Fibroblast of peridontal ligament (primary cell): ENCODE measurements around the gene CYYR1.
A peak's percentile ranks its signal among the peaks of the same experiment; 100 is the strongest.

Source experiments
- DNase-seq: peaks from one replicate; pipeline ENCODE4 v3.0.0-alpha.2; 2010; ENCODE audit errors: extremely low read depth

CYYR1 gene

DNA sequence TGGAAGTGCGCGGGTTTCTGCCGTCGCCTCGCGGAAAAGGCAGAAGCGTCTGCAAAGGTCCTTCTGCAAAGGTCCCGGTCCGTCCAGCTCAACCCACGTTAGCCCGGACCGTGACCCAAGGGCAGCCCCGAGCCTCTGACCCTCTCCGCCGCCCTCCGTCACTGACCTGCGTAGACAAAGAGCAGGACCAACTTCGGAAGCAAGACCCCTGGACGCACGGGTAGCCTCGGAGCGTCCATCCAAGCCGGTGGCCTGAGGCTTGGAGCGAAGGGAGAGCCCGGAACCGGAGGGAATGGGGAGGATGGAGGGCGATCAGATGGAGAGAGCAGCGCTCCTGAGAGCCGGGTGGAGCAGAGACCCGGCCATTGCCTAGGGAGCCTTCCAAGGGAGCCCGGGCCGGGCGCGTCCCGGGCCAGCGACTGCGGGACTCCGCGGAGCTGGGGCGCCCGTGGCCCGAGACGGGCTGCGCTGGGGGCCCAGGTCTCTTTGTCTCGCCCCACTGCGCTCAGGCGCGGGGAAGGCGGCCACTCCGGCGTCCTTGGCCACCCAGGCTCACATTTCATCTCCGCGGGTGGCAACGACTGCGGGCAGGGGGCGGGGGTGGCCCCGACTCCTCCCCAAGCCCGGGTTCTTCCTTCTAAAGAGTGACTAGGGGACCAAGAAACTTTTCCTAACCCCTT, at the start of gene CYYR1:
Gene CYYR1, minus strand, starts transcription at position 585 of the 680 bp plus-strand sequence. Its CDS starts 346 bp downstream, at position 239.
- DNase-seq = no peak

- no peak for DNase-seq
These were observed 44.1 kb upstream of the CYYR1 start for GRCh38 chr21:26617176-26617575.

- peak; percentile 14 for DNase-seq
These were observed 41.2 kb upstream of the CYYR1 start for GRCh38 chr21:26614251-26614650.

- no peak for DNase-seq
These were observed 26.2 kb upstream of the CYYR1 start for GRCh38 chr21:26599261-26599660.

DNA sequence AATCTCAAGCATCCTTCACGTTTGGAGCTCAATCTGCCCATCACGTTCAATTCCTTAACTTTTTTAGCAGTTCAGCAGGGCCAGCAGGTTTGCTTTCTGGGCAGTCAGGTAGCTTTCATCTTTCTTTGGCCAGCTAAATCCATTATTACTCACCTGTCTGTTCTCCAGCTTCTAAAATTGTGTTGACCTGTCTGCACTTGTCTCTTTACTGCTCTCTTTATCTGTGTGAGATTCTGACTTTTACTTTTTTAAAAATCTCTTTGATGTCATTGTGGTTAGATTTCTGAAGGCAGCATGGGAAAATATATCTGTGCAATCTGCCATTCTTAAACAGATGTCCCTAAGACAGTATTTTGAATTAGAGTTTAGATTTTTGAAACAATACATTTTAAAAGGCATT, 24.9 kb upstream of the CYYR1 start:
- no peak for DNase-seq

DNA sequence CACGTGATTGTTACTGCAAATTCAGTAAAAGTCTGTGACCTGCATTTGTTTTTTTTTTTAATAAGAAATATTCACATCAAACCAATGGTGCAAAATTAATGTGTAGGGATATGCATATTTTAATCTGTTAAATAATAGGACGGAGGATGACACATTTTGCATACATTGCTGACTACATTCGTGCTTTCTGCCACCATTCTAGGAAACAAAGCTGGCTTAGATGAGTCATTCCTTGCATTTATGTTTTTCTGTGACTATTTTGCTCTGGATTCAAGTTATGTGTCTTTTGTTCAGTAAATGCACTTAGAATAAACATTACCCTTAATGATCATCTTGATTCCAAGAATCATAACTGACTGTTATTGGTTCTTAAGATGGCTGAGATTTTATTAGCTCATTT, 23.9 kb upstream of the CYYR1 start:
- DNase-seq = no peak

GRCh38 chr21:26595971-26596370, 22.9 kb upstream of the CYYR1 start:
- no peak for DNase-seq

- no peak for DNase-seq
These were observed 20.7 kb upstream of the CYYR1 start for GRCh38 chr21:26593800-26594199.

- DNase-seq = no peak
These were observed 18.5 kb upstream of the CYYR1 start for GRCh38 chr21:26591543-26591942.

DNA sequence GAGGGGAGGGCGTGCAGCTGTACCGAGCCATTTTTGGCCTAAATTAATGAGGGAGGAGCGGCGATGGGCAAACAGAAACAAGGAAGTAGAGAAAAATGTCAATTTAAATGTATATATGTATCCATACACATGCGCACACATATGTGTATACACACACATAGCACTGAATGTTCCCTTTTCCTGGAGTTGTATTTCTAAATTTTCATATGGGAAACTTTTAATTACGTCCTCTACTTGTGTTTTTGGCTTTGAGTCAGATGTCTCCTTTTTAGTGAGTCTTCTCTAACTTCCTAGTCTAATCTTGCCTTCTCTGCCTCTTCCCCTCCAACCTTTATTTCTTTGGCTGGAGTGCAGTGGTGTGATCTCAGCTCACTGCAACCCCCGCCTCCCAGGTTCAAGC, 15.4 kb upstream of the CYYR1 start:
- DNase-seq = no peak

GRCh38 chr21:26587736-26588201, 14.7 kb upstream of the CYYR1 start:
- DNase-seq = peak; percentile 70

DNA sequence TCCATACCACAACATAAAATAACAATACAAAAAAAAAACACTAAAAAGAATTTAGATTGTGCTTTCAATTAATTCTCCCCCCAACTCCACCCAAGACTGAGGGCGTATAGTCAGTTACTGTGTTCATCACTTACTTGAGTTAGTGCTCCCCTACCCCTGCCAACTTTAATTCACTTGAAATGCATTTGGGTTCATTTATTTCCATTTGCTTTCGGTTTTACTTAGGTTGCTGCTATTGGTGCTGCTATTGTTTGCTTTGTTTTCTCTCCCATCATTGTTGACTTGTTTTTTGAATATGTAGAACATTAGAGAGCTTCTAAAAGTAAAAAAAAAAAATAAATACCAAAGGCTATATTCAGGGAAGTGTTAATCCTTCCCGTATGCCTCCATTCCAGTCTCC, 10.7 kb upstream of the CYYR1 start:
- no peak for DNase-seq

DNA sequence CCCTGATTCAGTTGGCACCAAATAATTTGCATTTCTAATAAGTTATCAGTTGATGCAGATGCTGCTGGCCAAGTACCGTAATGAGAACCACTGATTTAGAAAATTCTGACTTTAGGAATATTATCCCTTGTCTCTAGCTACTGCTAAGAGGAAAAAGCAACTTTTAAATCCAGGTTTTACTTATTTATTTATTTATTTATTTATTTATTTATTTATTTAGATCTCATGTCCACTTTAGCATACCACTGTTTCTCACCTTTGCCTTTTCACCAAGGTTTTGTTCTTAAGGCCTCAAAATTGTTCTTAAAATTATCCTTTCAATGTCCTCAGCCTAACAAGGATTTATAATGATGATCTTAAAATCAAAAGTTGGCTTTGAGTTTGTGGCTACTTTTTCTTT, 8.7 kb upstream of the CYYR1 start:
- no peak for DNase-seq

DNA sequence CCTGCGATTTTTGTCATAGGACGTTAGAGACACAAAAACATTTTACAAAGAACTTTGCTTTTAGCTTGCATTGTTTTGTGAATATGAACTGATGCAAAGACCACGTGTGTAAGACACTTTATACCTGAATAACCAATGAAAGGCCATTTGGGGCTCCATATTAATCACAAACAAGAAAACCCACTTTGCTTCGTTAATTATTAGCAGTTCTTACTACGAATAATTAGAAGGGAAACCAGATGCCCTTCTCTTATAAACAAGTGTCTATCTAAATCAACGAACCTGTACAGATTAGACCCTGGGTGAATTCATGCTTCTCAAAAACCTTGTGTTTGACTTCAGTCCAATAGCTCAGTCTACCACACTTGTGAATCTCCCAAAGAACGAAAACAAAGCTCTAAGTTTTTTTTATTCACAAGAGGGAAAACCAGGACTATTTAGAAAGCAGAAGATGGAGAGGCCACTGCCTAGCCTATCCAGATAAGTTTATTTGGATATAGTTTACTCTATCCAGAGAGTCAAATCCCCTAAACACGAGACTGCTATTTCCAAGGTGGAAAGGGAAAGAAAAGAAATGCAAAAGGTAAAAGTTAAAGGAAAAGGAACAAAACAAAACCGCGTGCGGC, 897 bp downstream of the CYYR1 start:
- peak; percentile 2 for DNase-seq

DNA sequence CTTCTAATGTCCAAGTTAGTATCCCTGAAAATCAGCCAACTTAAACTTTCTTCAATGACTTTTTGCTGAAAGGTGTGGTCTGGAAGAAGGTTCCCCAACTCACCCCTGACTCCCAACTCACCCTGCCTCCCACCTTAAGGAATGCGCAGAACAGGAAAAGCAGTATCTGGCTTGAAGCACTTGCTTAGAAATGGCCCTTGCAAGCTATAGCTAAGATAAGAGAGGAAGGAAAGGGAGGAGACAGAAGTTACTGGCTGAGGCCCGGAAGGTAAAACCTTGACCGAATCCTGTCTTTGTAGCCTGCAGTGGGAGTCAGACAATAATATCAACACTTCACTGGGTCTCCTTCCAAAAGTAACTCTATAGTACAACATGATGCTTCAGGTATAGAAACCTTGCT, 2.9 kb downstream of the CYYR1 start:
- no peak for DNase-seq

- DNase-seq = no peak
These were observed 7.5 kb downstream of the CYYR1 start for GRCh38 chr21:26565546-26565945.

- DNase-seq = no peak
These were observed 8.0 kb downstream of the CYYR1 start for GRCh38 chr21:26565111-26565510.

DNA sequence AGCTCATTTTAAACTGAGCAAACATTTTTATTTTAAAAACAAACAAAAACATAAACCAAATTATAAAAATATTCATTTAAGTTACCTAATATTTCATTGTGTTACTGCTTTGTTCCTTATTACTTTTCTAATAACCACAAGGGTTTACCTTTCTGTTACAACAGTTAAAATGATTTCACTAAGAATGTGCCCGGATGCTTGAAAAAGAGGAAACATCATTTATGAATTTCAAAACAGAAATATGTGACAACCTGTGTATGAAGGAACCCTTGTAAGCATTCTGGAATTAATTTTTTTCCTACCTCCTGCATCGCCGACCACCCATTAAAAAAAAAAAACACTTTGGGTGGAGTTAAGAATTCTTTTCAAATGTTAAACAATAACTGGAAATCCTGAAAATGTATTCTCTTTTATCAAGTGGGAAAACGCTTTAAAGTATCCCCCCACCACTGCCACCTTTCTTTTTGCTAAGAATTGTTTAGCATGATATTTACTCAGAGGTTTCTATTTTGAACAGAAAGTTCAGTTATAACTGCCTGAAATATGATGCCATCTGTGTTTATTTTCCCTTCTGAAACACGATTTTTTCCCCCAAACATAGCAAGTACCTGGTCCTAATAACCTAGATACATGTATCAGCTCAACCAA, 9.1 kb downstream of the CYYR1 start:
- DNase-seq = no peak

DNA sequence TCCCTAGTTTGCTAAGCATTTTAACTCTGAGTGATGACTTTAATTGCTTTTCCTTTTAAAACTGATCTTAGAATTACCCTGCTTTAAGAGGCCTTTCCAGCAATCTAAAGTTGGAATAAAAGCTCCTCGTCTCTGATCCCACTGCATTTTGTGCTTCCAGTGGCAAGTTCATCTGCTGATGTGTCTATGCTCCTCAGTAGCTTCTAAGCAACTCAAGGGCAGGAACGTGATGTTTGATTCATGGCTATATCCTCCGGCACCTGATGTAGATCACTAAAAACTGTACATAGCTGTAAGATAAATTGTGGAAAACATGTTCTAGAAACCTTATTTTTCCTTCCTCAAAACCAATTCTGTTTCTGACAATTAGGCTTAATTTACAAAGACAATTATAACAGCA, 12.5 kb downstream of the CYYR1 start:
- DNase-seq = no peak

- no peak for DNase-seq
These were observed 14.0 kb downstream of the CYYR1 start for GRCh38 chr21:26559099-26559498.

DNA sequence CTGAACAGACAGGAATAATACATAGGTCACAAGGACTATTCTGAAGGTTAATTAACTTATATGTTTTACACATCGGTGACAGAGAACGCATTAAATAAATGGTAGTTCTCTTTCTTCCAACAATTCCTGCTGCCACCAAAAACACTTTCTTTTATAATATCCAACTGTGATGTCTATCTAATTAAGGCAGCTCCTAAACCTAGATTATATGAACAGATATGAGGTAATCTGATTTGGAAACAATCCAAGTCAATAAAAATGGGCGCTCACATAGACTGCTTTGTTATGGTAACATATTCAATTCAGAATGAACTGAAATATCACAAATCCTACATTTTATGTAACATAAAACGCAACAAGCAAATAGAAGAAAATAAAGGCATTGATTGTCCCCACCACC, 16.0 kb downstream of the CYYR1 start:
- DNase-seq = no peak

DNA sequence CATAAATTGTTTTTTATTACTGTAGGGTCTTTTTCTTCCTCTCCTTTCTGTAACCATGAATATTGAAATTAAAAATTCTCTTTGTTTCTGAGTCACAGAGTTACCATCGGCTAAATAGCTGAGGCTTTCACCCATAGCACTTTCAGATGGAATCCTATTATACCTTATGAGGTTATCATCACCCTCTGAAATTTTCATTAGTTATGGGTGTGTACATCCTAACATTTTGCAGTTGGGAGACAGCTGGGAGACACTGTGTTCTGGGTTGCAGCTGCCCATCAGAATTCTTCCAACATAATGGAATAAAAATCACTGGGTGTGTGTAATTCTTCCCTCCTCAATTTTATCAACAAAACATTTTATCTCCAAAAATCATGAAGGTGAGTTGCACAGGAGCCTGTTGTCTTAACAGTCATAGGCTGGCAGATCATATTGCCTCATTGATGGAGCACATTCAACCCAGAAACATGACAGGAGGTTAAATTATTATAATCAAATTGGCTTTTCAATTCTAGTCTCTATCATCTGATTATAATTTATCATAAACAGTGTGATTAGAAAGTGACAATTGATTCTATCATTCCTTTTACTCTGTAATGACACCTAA, 17.4 kb downstream of the CYYR1 start:
- no peak for DNase-seq

- DNase-seq = no peak
These were observed 18.7 kb downstream of the CYYR1 start for GRCh38 chr21:26554365-26554764.
